ENCODE data around the gene CUX1. TPM values are rescaled to one million over a fixed set of nuclear protein-coding genes. Genes with fewer than 3 reads are reported as not detected.
A peak's percentile ranks its signal among the peaks of the same experiment; 100 is the strongest.

CUX1 gene
- total and polyA plus RNA-seq, 2 donors (not counting 1 experiment from before 2014, with no cell fraction given): 10.8 to 86.5 TPM

DNA sequence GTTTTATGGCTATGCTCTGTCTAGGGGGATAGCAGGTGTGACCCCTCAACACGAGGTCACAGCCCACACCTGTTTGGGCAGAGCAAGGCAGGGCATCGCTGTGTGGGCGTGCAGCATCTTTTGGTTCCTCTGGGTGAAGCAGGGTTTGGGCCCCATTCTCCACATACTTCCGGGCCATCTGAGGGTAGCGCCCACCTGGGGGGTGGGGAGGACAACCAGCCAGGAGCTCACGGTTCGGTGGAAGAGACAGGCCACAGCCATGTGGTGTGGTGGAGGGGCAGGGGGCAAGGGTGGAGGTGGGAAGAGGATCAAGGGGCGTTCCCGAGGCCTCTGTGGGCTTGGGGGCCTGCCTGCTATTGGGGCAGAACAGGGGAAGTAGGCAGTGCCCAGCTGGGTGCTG is 471.6 kb downstream of the CUX1 start:
- CTCF ChIA-PET: interaction anchor here (0.7 to 7.4 kb wide), 8 partner anchors 10 to 107 kb away, joined by 3 to 75 read pairs (median 7); partner anchors contain the start of gene PRKRIP1
- Histone ChIP-seq H3K9me3 (ENCODE audit: control extremely low read depth in 1 of 3, control insufficient read depth in 2 of 3, insufficient read depth in 1 of 3, low read length in 2 of 3) (no peaks in the 10 kb centered on the region), H3K36me3 (replicated peaks in 1 of 2; ENCODE audit: control extremely low read depth in 1 of 2, control insufficient read depth in 1 of 2, extremely low read depth in 1 of 2, insufficient read depth in 2 of 2, low read length in 1 of 2) (no peaks in the 10 kb centered on the region), H3K79me2 (ENCODE audit: control insufficient read depth, insufficient read depth, low read length) (peaks cover 79% of the 10 kb centered on the region), H3K4me3 (ENCODE audit: control extremely low read depth in 1 of 5, extremely low read depth in 1 of 5, insufficient read depth in 1 of 5, low read depth in 2 of 5, low read length in 4 of 5) (peak overlapping the region in 4 of 5 experiments; percentile 88 to 97 (median 93)), H3K9ac (ENCODE audit: low read length) (peak overlapping the region; percentile 84), H4K20me1 (ENCODE audit: control insufficient read depth, insufficient read depth, low read length, poor library complexity, severe bottlenecking) (peaks cover 78% of the 10 kb centered on the region), H3K27me3 (replicated peaks in 1 of 4; ENCODE audit: control extremely low read depth in 1 of 4, control insufficient read depth in 3 of 4, insufficient read depth in 4 of 4, low read length in 3 of 4) (no peaks in the 10 kb centered on the region), H3K4me2 (replicated peaks; ENCODE audit: low read depth, low read length, poor library complexity, severe bottlenecking) (peak overlapping the region; percentile 88), H3K27ac (ENCODE audit: low read length in 2 of 2) (peak overlapping the region; percentile 12 to 69), H3K4me1 (ENCODE audit: control insufficient read depth in 2 of 2, insufficient read depth in 2 of 2, low read length in 2 of 2) (peaks cover 74 to 86% of the 10 kb centered on the region in 2 donors), H2AFZ (ENCODE audit: insufficient read depth, low read depth, low read length, poor library complexity, severe bottlenecking) (no peak overlapping the region)
- Mint-ChIP-seq H3K27ac (peak overlapping the region; percentile 92), H3K27me3 (no peaks in the 10 kb centered on the region), H3K4me3 (peak overlapping the region; percentile 89), H3K4me1 (peaks cover 74% of the 10 kb centered on the region), H3K9me3 (ENCODE audit: insufficient read depth) (no peaks in the 10 kb centered on the region)
- intact Hi-C loops (cut with micrococcal nuclease): loop anchor here (5.0 kb wide), 1 partner anchor 173 kb away; the partner anchor contains the start of genes ALKBH4 and LRWD1
- POLR2A ChIA-PET: interaction anchor here (1.1 to 6.1 kb wide), 3 partner anchors 16 to 136 kb away, joined by 4 to 126 read pairs (median 6); partner anchors contain the start of gene PRKRIP1
- DNase-seq (peak; percentile 71), ATAC-seq (ENCODE audit: low read depth) (peak; percentile 2)
- WGBS (ENCODE audit: insufficient coverage): 14% methylated on average over 6 of the region's 9 CpGs
- TF ChIP-seq, protein P1, sequence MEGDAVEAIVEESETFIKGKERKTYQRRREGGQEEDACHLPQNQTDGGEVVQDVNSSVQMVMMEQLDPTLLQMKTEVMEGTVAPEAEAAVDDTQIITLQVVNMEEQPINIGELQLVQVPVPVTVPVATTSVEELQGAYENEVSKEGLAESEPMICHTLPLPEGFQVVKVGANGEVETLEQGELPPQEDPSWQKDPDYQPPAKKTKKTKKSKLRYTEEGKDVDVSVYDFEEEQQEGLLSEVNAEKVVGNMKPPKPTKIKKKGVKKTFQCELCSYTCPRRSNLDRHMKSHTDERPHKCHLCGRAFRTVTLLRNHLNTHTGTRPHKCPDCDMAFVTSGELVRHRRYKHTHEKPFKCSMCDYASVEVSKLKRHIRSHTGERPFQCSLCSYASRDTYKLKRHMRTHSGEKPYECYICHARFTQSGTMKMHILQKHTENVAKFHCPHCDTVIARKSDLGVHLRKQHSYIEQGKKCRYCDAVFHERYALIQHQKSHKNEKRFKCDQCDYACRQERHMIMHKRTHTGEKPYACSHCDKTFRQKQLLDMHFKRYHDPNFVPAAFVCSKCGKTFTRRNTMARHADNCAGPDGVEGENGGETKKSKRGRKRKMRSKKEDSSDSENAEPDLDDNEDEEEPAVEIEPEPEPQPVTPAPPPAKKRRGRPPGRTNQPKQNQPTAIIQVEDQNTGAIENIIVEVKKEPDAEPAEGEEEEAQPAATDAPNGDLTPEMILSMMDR (IDR thresholded peaks at IDR 0.05): peak; percentile 2
- TF ChIP-seq EZH2 (IDR thresholded peaks at IDR 0.05; ENCODE audit: borderline replicate concordance, insufficient read depth, low read depth, low read length, poor library complexity, severe bottlenecking): no peak
